ENCODE results near the gene NDC80. TPM values are rescaled to one million over a fixed set of nuclear protein-coding genes. Genes with fewer than 3 reads are reported as not detected.
"Not testable (repeated sequence)": the region's sequence is repeated elsewhere in the genome, so short reads cannot be mapped to it uniquely, and the experiment has no call there.

The NDC80 gene
- total RNA-seq = 1 to 10 TPM in 1 of 6 donors, under 1 TPM in 3, not detected in 2; 0.06 to 1.5 (median 0.59) TPM
- under 1 TPM; 0.09 to 0.87 TPM for polyA plus RNA-seq

DNA sequence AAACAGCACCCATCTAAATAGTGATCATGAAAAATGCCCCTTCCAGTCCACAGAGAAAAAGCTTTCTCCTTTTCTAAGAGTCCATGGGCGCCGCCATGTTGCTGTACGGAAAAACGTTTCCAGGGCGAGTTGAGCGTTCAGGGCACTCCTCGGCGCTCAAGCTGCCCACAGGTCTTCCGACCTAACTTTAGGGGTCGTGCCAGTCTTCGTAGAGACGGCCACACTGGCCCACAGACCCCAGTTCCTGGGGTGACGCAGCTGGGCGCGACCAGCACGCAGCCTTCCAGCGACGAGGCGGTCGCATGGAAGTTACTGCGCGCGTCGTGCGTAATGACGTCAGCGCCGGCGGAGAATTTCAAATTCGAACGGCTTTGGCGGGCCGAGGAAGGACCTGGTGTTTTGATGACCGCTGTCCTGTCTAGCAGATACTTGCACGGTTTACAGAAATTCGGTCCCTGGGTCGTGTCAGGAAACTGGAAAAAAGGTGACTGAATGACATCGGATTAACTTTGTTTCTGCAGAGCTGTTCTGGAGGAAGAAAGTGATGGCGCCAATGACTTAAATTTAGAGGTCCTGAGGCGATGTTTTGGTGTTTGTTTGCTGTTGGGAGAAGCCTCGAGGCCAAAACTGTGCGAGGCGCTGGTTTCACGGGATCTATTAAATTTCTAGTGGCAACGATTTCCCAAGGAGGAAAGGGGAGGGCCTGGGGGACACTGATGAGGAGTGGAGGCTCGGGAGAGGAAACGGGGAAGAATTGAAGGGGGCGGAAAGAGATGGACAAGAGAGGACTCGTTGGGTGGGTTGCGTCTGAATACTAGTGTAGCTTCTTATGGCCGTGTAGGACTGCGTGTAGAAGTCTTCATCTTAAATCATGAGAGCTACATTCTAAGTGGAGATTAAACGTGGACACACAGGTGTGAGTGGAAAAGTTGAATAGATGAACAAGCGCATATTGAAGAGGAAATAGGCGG is at the start of gene NDC80, which contains the start of gene METTL4:
Gene NDC80, plus strand, starts transcription at position 358 of the 971 bp plus-strand sequence. CDS start 1,429 bp downstream, outside the sequence.
Gene METTL4, minus strand, starts transcription at position 306 of the 971 bp plus-strand sequence. CDS start 4,289 bp downstream, outside the sequence.
- Histone ChIP-seq H3K4me1 (peaks cover 4 to 9% (median 5%) of the 10 kb centered on the region in 3 donors), H3K4me3 (peak within 1 kb of the TSS; percentile 38 to 70 (median 58)), H3K27me3 (no peaks in the 10 kb centered on the region), H3K27ac (peak within 1 kb of the TSS; percentile 94 to 99 (median 95)), H3K9me3 (no peaks in the 10 kb centered on the region), H3K36me3 (peaks cover 0 to 5% (median 0%) of the 10 kb centered on the region in 3 donors)
- ATAC-seq (peak; percentile 93 to 97 (median 96)), FAIRE-seq (no peak), DNase-seq (peak; percentile 72 to 91 (median 84))
- intact Hi-C loops (cut with DNase I) = no loop called here
- WGBS, 2 donors = 0% methylated on average over 55 of the region's 55 CpGs
- TF ChIP-seq CTCF (IDR thresholded peaks at IDR 0.05) = no peak

GRCh38 chr18:2522112-2522511 is 49.2 kb upstream of the NDC80 start:
- Histone ChIP-seq H3K4me1 (peaks cover 3 to 12% (median 4%) of the 10 kb centered on the region in 3 donors), H3K27ac (no peak overlapping the region), H3K4me3 (no peak overlapping the region), H3K9me3 (no peaks in the 10 kb centered on the region), H3K36me3 (no peaks in the 10 kb centered on the region), H3K27me3 (no peaks in the 10 kb centered on the region)
- peak in 1 of 4 donors; percentile 19 for ATAC-seq
- FAIRE-seq = no peak
- WGBS, 2 donors = 86 to 94% methylated on average over 4 of the region's 4 CpGs
- intact Hi-C loops (cut with DNase I) = no loop called here
- DNase-seq = no peak
- TF ChIP-seq CTCF (IDR thresholded peaks at IDR 0.05) = no peak

DNA sequence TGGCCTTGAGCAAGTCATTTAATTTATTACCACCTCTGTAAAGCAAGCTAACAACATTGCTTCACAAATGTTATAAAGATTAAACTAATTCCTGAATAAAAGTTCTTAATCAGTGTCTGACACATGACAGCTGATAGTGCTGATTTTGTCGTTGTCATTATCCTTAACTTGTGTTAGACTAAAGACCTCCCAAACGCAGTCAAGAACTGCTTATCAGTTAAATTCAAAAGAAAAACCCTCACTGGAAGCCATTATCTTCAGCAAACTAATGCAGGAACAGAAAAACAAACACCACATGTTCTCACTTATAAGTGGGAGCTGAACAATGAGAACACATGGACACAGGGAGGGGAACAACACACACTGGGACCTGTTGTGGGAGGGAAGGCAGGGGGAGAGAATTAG is 46.6 kb upstream of the NDC80 start:
- WGBS, 2 donors = 5 to 7% methylated on average over 2 of the region's 2 CpGs
- ATAC-seq = peak; percentile 43 to 72 (median 60)

DNA sequence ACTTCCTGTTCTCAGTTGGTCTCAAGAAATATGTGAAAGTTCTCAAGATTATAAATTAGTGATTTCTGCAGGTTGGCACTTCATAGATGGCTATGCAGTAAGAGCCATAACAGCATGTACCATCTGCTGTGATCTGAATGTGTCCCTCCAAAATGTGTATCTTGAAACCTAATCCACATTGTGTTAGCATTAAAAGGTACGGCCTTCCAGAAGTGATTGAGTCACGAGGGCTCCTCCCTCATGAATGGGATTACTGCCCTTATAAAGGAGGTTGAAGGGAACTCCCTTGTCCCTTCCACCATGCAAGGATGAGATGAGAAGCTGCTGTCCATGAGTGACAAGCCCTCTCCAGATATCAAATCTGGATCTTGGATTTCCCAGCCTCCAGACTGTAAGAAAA is 45.0 kb upstream of the NDC80 start:
- TF ChIP-seq CTCF (IDR thresholded peaks at IDR 0.05) = no peak
- Histone ChIP-seq H3K27ac (no peak overlapping the region), H3K36me3 (no peaks in the 10 kb centered on the region), H3K9me3 (no peaks in the 10 kb centered on the region), H3K27me3 (no peaks in the 10 kb centered on the region), H3K4me3 (no peak overlapping the region), H3K4me1 (peaks cover 3 to 4% (median 3%) of the 10 kb centered on the region in 3 donors)
- FAIRE-seq (no peak), ATAC-seq (no peak), DNase-seq (no peak)
- 49 to 52% methylated on average over 2 of the region's 2 CpGs for WGBS, 2 donors
- intact Hi-C loops (cut with DNase I) = no loop called here

More for the DNA sequence above, 46.6 kb upstream of the NDC80 start:
- H3K27ac ChIP-seq; H3K4me3 ChIP-seq; H3K27me3 ChIP-seq; H3K4me1 ChIP-seq; intact Hi-C loops (cut with DNase I); H3K36me3 ChIP-seq; DNase-seq; FAIRE-seq; H3K9me3 ChIP-seq: not testable (repeated sequence)

DNA sequence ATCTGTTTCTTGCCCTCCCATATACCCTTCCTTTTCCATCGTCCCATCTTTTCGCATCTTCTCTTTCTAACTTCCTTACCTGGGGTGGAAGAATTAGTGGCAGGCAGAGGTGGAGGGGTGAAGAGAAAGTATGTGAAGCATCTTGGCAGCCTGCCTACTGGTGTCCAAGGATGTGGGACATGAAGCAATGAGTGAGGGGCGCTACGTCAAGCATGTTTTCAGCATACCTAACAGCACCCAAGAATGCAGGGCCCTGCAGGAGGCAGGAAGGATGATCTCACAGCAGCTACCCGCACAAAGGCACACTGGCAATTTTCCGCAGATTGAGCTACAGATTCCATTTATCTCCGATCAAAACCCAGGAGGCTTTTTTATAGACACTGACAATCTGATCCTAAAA is 42.2 kb upstream of the NDC80 start:
- ATAC-seq (no peak), FAIRE-seq (no peak), DNase-seq (no peak)
- Histone ChIP-seq H3K27me3 (no peaks in the 10 kb centered on the region), H3K9me3 (no peaks in the 10 kb centered on the region), H3K4me3 (no peak overlapping the region), H3K4me1 (peaks cover 3 to 4% (median 3%) of the 10 kb centered on the region in 3 donors), H3K27ac (no peak overlapping the region), H3K36me3 (no peaks in the 10 kb centered on the region)
- intact Hi-C loops (cut with DNase I) = no loop called here
- WGBS, 2 donors = 93% methylated on average over 7 of the region's 7 CpGs
- no peak for TF ChIP-seq CTCF (IDR thresholded peaks at IDR 0.05)
